Heart right ventricle (tissue), 16 donors: ENCODE data around the gene SLC8B1. TPM values are rescaled to one million over a fixed set of nuclear protein-coding genes. Genes with fewer than 3 reads are reported as not detected.

ENCODE experiments used
- ATAC-seq, 8 donors: fragments of 200-7000 bp; cut with Tn5 transposase; one replicate each; pipeline ENCODE4 v1.9.1; 2020; ENCODE audit warnings: mild to moderate bottlenecking in 8 of 8, moderate library complexity in 8 of 8, moderate number of reproducible peaks in 1 of 8
- DNase-seq, 2 donors: peaks; one replicate each; pipeline ENCODE4 v3.0.0-alpha.2; 2020
- H3K27ac ChIP-seq, 10 donors: fragments of 200-600 bp; sonication (generic) in 2 of 10; one replicate each; pipeline versions ENCODE4 v1.5.0 to v1.8.0; 2020 to 2022; ENCODE audit warnings: mild to moderate bottlenecking in 3 of 10
- H3K27me3 ChIP-seq, 7 donors: fragments of 200-600 bp; one replicate each; pipeline ENCODE4 v1.8.0; 2021 to 2022; ENCODE audit warnings: mild to moderate bottlenecking in 2 of 7
- H3K36me3 ChIP-seq, 9 donors: fragments of 200-600 bp; sonication (generic) in 1 of 9; one replicate each; pipeline versions ENCODE4 v1.5.0 to v1.8.0; 2020 to 2022; ENCODE audit warnings: mild to moderate bottlenecking in 2 of 9
- H3K4me1 ChIP-seq, 9 donors: fragments of 200-600 bp; sonication (generic) in 1 of 9; one replicate each; pipeline versions ENCODE4 v1.5.0 to v1.8.0; 2020 to 2022; ENCODE audit warnings: mild to moderate bottlenecking in 4 of 9
- H3K4me3 ChIP-seq, 10 donors: fragments of 200-600 bp; sonication (generic) in 2 of 10; one replicate each; pipeline versions ENCODE4 v1.5.0 to v1.8.0; 2020 to 2022; ENCODE audit warnings: mild to moderate bottlenecking in 7 of 10, moderate library complexity in 2 of 10
- H3K9me3 ChIP-seq, 11 donors: fragments of 200-600 bp in 10 of 11; sonication (generic) in 2 of 11; one replicate each; pipeline versions ENCODE4 v1.5.0 to v1.8.0; 2013 to 2022; ENCODE audit warnings: mild to moderate bottlenecking in 2 of 11, control low read depth in 1 of 11, moderate library complexity in 1 of 11
- CTCF ChIP-seq, 9 donors: fragments of 200-600 bp; sonication (generic) in 2 of 9; IDR thresholded peaks; one replicate each; pipeline versions ENCODE4 v1.5.0 to v1.8.0; 2021 to 2022; ENCODE audit warnings: antibody characterized with exemption in 9 of 9, mild to moderate bottlenecking in 5 of 9, moderate library complexity in 1 of 9
- WGBS, 2 donors: extraction: QIAGEN DNeasy Blood & Tissue Kit; methylation state at CpG; one replicate each; pipeline ENCODE4 v1.1.7; 2013; ENCODE audit warnings: inconsistent platforms in 1 of 2; 5-methylcytosine and 5-hydroxymethylcytosine counted together
- intact Hi-C, 10 donors: fragments of 100-400 bp; cut with DNase I; formaldehyde crosslinking; loops; one replicate each; pipeline versions ENCODE4 v1.11.1 to v1.14.2; 2022
- polyA plus RNA-seq, 2 donors: library from polyadenylated mRNA; stranded (reverse); fragments of 200-250 nt; gene quantifications; one replicate each; pipeline ENCODE4 v1.2.3, GENCODE V29; 2013
- total RNA-seq, 10 donors: library from RNA; stranded (reverse); fragmentation: NEBNext Ultra II Directional in 3 of 10; extraction: Animal tissue kit (Norgen Biotek cat#: 25700) in 3 of 10; gene quantifications; one replicate each; pipeline versions ENCODE4 v1.2.1 to v1.2.4, GENCODE V29; 2021 to 2023
- donor health status: Arrhythmogenic right ventricular cardiomyopathy.
- donor health status: ischemic (EF 13 %, LVEDD 7.1; RV severe dilation, severe dysfunction).
- donor health status: healthy with polysubstance abuse.
- donor health status: DM: no; HTN: yes; CAD: no.
- donor health status: DM: no; HTN: no; CAD: no.
- donor health status: ischemic (EF 25% LVEDD 6.9; RV normal size, moderate dysfunction).
- donor health status: ischemic (EF 25% LVEDD 5.7; RV mildly dilated, moderate dysfunction).
- donor health status: healthy.
- donor health status: DM: yes; HTN: yes; CAD: no.
- donor health status: Ischemic cardiomyopathy.
- donor health status: ischemic (EF 35%, LVEDD 5.7; RV mildly dilated, moderate dysfunction).
- donor health status: nonischemic (EF 11% LVEDD 7.7; RV severe dilation, severe dysfunction).
- donor health status: DM: yes; HTN: yes; CAD: no.
- donor health status: PGD.
- donor health status: ischemic (EF 29% LVEDD 5.4; RV normal size, mild dysfunction).
- donor health status: nonischemic (EF 23%, LVEDD 6.1; RV moderate dilation, normal function).

SLC8B1 gene
- total and polyA plus RNA-seq, 12 donors, result 7.2 to 16.9 (median 11.9) TPM

DNA sequence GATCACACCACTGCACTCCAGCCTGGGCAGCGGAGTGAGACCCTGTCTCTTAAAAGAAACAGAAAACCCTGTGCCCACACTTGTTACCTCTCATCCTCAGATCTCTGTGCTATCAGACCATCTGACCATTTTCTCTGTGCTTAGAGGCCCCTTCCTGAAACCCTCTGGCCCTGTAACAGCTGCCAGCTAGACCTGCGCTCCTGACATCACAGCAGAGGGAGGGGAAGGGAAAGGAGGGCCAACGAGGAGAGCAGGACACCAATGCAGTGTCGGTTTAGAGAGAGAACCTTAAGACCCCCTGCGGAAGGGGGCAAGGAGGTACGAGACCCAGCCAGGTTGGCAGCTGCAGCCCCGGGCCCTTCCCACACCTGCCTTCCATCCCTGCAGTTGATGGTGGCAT lies 42.4 kb downstream of the SLC8B1 start:
- no peak for ATAC-seq
- no peak overlapping the region for H3K27ac ChIP-seq
- H3K9me3 ChIP-seq, result no peaks in the 10 kb centered on the region
- peaks cover 0 to 100% (median 88%) of the 10 kb centered on the region in 9 donors for H3K36me3 ChIP-seq
- no peak for DNase-seq
- no peaks in the 10 kb centered on the region for H3K27me3 ChIP-seq
- WGBS, 2 donors, result 89 to 92% methylated on average over 7 of the region's 7 CpGs
- TF ChIP-seq CTCF (IDR thresholded peaks at IDR 0.05), result no peak
- intact Hi-C loops, result no loop called here
- no peak overlapping the region for H3K4me3 ChIP-seq
- H3K4me1 ChIP-seq, result peaks cover 0 to 48% (median 14%) of the 10 kb centered on the region in 9 donors

- no peak overlapping the region for H3K4me3 ChIP-seq
- no peaks in the 10 kb centered on the region for H3K27me3 ChIP-seq
- ATAC-seq, result no peak
- H3K36me3 ChIP-seq, result peaks cover 0 to 100% (median 92%) of the 10 kb centered on the region in 9 donors
- no peaks in the 10 kb centered on the region for H3K9me3 ChIP-seq
- no peak for DNase-seq
- H3K4me1 ChIP-seq, result peaks cover 0 to 43% (median 10%) of the 10 kb centered on the region in 9 donors
- TF ChIP-seq CTCF (IDR thresholded peaks at IDR 0.05), result no peak
- intact Hi-C loops, result no loop called here
- WGBS, 2 donors, result 84 to 87% methylated on average over 6 of the region's 6 CpGs
- no peak overlapping the region for H3K27ac ChIP-seq
Measured at GRCh38 chr12:113292091-113292490, 42.8 kb downstream of the SLC8B1 start.

- Histone ChIP-seq H3K27ac (no peak overlapping the region), H3K4me1 (peaks cover 0 to 38% (median 5%) of the 10 kb centered on the region in 9 donors), H3K9me3 (no peaks in the 10 kb centered on the region), H3K4me3 (no peak overlapping the region), H3K36me3 (peaks cover 0 to 100% (median 92%) of the 10 kb centered on the region in 9 donors), H3K27me3 (no peaks in the 10 kb centered on the region)
- ATAC-seq, result no peak
- no peak for TF ChIP-seq CTCF (IDR thresholded peaks at IDR 0.05)
- intact Hi-C loops, result no loop called here
- WGBS, 2 donors, result 90 to 91% methylated on average over 17 of the region's 17 CpGs
- no peak for DNase-seq
Measured at GRCh38 chr12:113291586-113291985, 43.3 kb downstream of the SLC8B1 start.

DNA sequence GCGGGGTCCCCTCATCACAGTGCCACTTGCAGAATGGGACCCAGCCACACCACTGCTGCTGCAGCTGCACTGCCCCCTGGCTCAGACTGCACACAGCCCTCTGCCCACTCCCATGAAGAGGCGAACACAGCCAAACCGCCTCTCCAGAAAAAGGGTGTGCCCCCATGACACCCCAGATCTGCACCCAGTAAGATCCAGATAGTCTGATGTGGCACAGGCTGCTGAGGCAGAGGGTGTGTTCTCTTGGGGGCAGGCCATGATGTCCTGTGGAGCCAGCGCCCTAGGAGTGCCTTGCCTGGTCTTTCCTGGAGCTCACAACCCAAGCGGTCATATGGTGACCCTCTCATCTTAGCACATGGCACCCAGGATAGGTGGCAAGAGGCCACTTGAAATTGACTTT lies 44.4 kb downstream of the SLC8B1 start:
- no peak overlapping the region for H3K27ac ChIP-seq
- no peaks in the 10 kb centered on the region for H3K27me3 ChIP-seq
- peaks cover 0 to 27% (median 4%) of the 10 kb centered on the region in 9 donors for H3K4me1 ChIP-seq
- H3K4me3 ChIP-seq, result no peak overlapping the region
- WGBS, 2 donors, result 93 to 98% methylated on average over 5 of the region's 5 CpGs
- peaks cover 0 to 100% (median 92%) of the 10 kb centered on the region in 9 donors for H3K36me3 ChIP-seq
- ATAC-seq, result no peak
- TF ChIP-seq CTCF (IDR thresholded peaks at IDR 0.05), result no peak
- no peaks in the 10 kb centered on the region for H3K9me3 ChIP-seq
- DNase-seq, result no peak
- intact Hi-C loops, result no loop called here
